ENCODE data around the gene METTL16.

Gene METTL16

DNA sequence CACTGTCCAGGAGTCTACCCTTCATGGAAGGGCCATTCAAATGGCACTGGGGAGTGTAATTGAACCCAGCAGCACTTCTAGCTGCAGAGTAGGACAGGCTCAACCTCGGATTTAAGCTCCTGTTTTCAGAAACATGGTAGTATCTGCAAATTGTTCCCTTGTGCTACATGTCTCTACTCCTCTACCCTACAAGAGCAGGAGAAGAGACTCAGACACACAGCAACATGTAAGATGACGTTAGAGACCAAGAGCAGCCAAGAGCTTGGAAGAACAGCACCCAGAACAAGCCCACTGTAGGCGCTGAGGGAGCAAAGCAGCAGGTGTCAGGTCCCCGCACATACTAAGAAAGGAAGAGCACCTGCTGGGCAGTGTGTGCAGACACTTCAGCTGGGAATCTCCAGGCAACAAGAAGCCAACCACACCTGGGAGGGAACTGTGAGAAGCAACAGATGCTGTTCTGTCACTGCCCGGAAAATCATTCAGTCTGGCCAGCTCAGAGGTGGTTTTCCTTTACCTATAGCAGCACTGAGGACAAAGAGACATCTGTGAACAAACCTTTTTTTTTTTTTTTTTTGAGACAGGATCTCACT, 75.3 kb downstream of the METTL16 start:
- Histone ChIP-seq H3K27me3 (ENCODE audit: control insufficient read depth in 1 of 2, insufficient read depth in 2 of 2, low read length in 2 of 2) (no peaks in the 10 kb centered on the region), H3K9me3 (ENCODE audit: control insufficient read depth in 2 of 2, low read length in 2 of 2) (no peaks in the 10 kb centered on the region), H3K4me1 (ENCODE audit: control insufficient read depth, insufficient read depth, low read length) (no peaks in the 10 kb centered on the region), H3K27ac (ENCODE audit: low read length) (no peak overlapping the region), H3K4me3 (ENCODE audit: low read length in 2 of 2) (no peak overlapping the region), H3K36me3 (ENCODE audit: control insufficient read depth in 2 of 2, insufficient read depth in 2 of 2, low read length in 2 of 2) (peaks cover 21 to 36% of the 10 kb centered on the region in 2 donors), H3K9ac (ENCODE audit: low read length in 2 of 2) (no peak overlapping the region)

DNA sequence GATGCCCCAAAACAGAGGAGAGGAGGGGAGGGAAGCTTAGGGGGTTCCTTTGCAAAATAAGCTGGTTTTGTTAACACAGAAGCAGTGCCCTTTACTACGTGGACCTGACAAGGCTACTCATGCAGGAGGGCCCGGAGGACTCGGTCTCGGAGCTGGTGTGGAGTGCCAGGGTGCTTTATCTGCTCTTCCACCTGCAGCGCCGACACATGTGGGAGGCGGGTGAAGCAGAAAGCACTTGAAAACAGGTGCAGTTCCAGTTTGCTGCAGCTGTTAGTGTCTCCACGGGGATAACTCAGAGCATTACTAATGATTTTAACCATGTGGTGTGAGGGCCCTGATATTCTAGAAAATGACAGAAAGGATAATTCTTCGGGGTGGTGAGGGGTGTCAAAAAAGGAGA, 75.8 kb downstream of the METTL16 start:
- Histone ChIP-seq H3K27me3 (ENCODE audit: control insufficient read depth in 1 of 2, insufficient read depth in 2 of 2, low read length in 2 of 2) (no peaks in the 10 kb centered on the region), H3K4me1 (ENCODE audit: control insufficient read depth, insufficient read depth, low read length) (no peaks in the 10 kb centered on the region), H3K9ac (ENCODE audit: low read length in 2 of 2) (no peak overlapping the region), H3K36me3 (ENCODE audit: control insufficient read depth in 2 of 2, insufficient read depth in 2 of 2, low read length in 2 of 2) (peaks cover 16 to 32% of the 10 kb centered on the region in 2 donors), H3K27ac (ENCODE audit: low read length) (no peak overlapping the region), H3K9me3 (ENCODE audit: control insufficient read depth in 2 of 2, low read length in 2 of 2) (no peaks in the 10 kb centered on the region), H3K4me3 (ENCODE audit: low read length in 2 of 2) (no peak overlapping the region)

DNA sequence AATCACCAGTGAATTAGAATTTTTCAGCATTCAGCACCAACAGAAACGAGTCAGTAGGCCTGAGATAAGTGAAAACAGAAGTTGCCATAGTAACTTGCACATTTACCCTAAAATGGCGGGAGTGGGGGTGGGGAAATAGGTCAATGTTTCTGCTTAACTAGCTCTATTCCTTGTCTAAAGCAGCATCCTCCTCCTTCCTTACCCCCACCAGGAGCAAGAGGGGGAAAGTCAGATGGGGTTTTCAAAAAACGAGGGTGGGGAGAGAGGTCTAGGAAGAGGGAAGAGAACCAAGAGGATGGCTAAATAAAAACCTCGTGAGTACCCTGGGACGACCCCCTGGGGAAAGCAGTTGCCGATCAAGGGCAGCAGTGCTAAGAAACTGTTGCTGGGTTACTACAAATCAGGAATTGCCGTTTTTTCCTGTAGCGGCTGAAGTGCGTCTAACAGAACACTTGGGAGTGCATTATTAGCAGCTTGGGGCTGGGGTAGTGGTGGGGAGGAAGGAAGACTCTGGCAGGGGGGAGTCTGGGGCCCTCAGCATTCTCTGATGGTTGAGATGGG, 76.4 kb downstream of the METTL16 start:
- H3K4me1 ChIP-seq (ENCODE audit: control insufficient read depth, insufficient read depth, low read length) = no peaks in the 10 kb centered on the region
- H3K9ac ChIP-seq (ENCODE audit: low read length in 2 of 2) = no peak overlapping the region
- H3K27me3 ChIP-seq (ENCODE audit: control insufficient read depth in 1 of 2, insufficient read depth in 2 of 2, low read length in 2 of 2) = no peaks in the 10 kb centered on the region
- H3K4me3 ChIP-seq (ENCODE audit: low read length in 2 of 2) = no peak overlapping the region
- H3K36me3 ChIP-seq (ENCODE audit: control insufficient read depth in 2 of 2, insufficient read depth in 2 of 2, low read length in 2 of 2) = peaks cover 16 to 32% of the 10 kb centered on the region in 2 donors
- no peak overlapping the region for H3K27ac ChIP-seq (ENCODE audit: low read length)
- no peaks in the 10 kb centered on the region for H3K9me3 ChIP-seq (ENCODE audit: control insufficient read depth in 2 of 2, low read length in 2 of 2)

DNA sequence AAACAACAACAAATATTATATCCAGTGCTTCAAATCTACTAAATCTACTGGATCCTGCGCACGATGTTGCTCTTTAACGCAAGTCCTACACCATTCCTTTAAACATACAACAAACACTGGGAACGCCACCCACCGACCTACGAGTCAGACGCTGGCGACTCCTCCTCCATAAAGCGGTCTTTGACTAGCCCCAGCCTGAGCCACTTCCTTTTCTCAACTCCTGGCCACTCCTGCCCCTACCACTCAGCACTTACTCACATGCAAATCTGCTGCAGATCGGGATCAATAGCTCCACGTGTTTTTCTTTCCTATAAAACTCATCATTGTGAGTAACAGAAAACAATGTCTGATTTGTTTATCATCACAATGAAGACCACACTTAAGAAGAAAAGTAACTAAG, 78.0 kb downstream of the METTL16 start:
- Histone ChIP-seq H3K9ac (ENCODE audit: low read length in 2 of 2) (no peak overlapping the region), H3K4me3 (ENCODE audit: low read length in 2 of 2) (no peak overlapping the region), H3K9me3 (ENCODE audit: control insufficient read depth in 2 of 2, low read length in 2 of 2) (no peaks in the 10 kb centered on the region), H3K4me1 (ENCODE audit: control insufficient read depth, insufficient read depth, low read length) (no peaks in the 10 kb centered on the region), H3K27me3 (ENCODE audit: control insufficient read depth in 1 of 2, insufficient read depth in 2 of 2, low read length in 2 of 2) (no peaks in the 10 kb centered on the region), H3K27ac (ENCODE audit: low read length) (no peak overlapping the region), H3K36me3 (ENCODE audit: control insufficient read depth in 2 of 2, insufficient read depth in 2 of 2, low read length in 2 of 2) (peaks cover 16 to 25% of the 10 kb centered on the region in 2 donors)

DNA sequence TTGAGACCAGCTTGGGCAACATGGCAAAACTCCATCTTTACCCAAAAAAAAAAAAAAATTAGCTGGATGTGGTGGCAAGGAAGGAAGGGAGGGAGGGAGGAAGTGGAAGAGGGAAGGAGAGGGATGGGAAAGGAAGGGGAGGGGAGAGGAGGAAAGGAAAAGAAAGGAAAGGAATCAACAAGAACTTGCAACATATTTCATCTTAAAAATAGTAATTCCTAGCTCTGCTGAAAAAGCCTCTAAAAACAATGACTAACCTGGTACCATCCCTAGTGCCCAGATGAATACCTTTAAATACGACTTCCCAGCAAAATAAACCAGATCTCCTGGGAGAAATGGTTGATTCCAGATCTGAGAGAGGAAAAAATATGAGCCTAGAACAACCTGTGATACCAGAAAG, 83.8 kb downstream of the METTL16 start:
- H3K27me3 ChIP-seq (ENCODE audit: control insufficient read depth in 1 of 2, insufficient read depth in 2 of 2, low read length in 2 of 2) = no peaks in the 10 kb centered on the region
- no peaks in the 10 kb centered on the region for H3K4me1 ChIP-seq (ENCODE audit: control insufficient read depth, insufficient read depth, low read length)
- no peaks in the 10 kb centered on the region for H3K9me3 ChIP-seq (ENCODE audit: control insufficient read depth in 2 of 2, low read length in 2 of 2)
- H3K36me3 ChIP-seq (ENCODE audit: control insufficient read depth in 2 of 2, insufficient read depth in 2 of 2, low read length in 2 of 2) = peaks cover under 1 to 4% of the 10 kb centered on the region in 2 donors
- no peak overlapping the region for H3K27ac ChIP-seq (ENCODE audit: low read length)
- H3K9ac ChIP-seq (ENCODE audit: low read length in 2 of 2) = no peak overlapping the region
- no peak overlapping the region for H3K4me3 ChIP-seq (ENCODE audit: low read length in 2 of 2)

DNA sequence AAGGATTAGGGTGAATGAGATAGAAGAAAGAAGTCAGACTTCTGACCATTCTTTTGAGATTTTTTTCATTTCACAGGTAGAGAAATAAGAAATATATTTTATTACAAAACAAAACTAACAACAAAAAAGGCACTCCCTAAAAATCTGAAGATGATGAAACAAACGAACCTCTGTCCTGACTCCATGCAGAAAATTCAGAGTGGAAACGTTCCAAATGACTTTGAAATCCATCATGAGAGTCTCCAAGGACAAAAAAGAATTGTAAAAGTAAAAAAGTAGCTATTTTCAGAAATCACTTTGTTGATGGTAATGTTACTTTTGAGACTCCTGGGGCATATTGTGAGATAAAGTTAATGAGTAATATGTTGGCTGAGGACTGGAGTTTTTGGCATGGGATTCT, 84.5 kb downstream of the METTL16 start:
- H3K9ac ChIP-seq (ENCODE audit: low read length in 2 of 2) = no peak overlapping the region

DNA sequence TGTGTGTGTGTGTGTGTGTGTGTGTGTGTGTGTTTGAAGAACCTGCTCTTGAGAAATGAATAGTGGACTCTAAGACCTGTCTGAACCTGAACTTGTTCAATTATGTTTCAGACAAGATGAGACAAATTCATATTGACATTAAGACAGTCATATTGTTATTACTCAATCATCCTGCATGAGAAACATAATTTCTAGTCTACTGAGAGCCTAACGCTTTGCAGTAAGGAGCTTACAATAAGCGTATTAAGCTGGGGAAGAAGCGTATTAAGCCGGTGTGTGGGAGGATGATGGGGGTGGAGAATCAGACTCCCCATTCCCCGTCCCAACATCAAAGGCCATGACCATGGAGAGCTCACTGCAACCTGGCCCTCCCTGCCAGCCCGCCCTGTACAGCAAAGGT, 88.4 kb downstream of the METTL16 start:
- H3K4me1 ChIP-seq (ENCODE audit: control insufficient read depth, insufficient read depth, low read length) = peaks cover 31% of the 10 kb centered on the region

More for the DNA sequence above, 84.5 kb downstream of the METTL16 start:
- Histone ChIP-seq H3K27ac (ENCODE audit: low read length) (no peak overlapping the region), H3K4me1 (ENCODE audit: control insufficient read depth, insufficient read depth, low read length) (no peaks in the 10 kb centered on the region), H3K9me3 (ENCODE audit: control insufficient read depth in 2 of 2, low read length in 2 of 2) (no peaks in the 10 kb centered on the region), H3K27me3 (ENCODE audit: control insufficient read depth in 1 of 2, insufficient read depth in 2 of 2, low read length in 2 of 2) (no peaks in the 10 kb centered on the region), H3K36me3 (ENCODE audit: control insufficient read depth in 2 of 2, insufficient read depth in 2 of 2, low read length in 2 of 2) (no peaks in the 10 kb centered on the region), H3K4me3 (ENCODE audit: low read length in 2 of 2) (no peak overlapping the region)

DNA sequence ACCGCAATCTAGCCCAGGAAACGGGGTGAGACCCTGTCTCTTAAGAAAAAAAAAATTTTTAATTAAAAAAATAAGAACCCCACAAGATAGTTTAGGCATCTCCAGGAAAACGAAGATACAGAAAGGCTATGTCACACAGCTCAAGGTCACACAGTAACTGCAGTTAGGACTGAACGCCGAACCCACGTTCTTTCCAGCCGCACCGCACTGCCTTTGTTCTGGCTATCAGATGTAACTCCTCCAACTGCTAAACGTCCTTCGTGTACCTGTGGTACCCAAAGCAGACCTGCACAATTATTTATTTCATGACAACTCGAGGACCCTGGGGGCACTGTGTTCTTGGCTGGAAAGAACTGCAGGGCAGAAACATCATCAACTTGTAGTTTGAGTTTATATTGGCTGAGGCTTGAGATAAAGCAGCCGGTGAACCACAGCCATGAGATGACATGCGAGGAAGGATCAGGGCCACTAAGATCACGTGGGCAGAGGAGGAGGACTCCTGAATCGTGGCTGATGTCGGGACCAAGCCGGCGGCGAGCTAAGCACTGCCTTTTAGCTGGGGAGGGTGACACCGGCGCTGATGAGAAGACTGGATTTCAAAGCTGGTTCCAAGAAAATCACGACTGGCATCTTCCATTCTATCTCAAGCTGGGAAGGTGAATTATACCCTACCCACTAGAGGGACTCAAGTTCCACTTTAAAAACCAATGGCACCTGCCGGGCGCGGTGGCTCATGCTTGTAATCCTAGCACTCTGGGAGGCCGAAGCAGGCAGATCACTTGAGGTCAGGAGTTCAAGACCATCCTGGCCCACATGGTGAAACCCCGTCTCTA, 90.2 kb downstream of the METTL16 start:
- peak overlapping the region; percentile 60 for H3K27ac ChIP-seq (ENCODE audit: low read length)
- peak overlapping the region in 1 of 2 donors; percentile 55 for H3K4me3 ChIP-seq (ENCODE audit: low read length in 2 of 2)
- peak overlapping the region in 1 of 2 donors; percentile 36 for H3K9ac ChIP-seq (ENCODE audit: low read length in 2 of 2)

More for the DNA sequence above, 88.4 kb downstream of the METTL16 start:
- peaks cover 4 to 8% of the 10 kb centered on the region in 2 donors for H3K36me3 ChIP-seq (ENCODE audit: control insufficient read depth in 2 of 2, insufficient read depth in 2 of 2, low read length in 2 of 2)
- H3K4me3 ChIP-seq (ENCODE audit: low read length in 2 of 2) = no peak overlapping the region
- no peak overlapping the region for H3K27ac ChIP-seq (ENCODE audit: low read length)
- H3K9ac ChIP-seq (ENCODE audit: low read length in 2 of 2) = no peak overlapping the region
- no peaks in the 10 kb centered on the region for H3K27me3 ChIP-seq (ENCODE audit: control insufficient read depth in 1 of 2, insufficient read depth in 2 of 2, low read length in 2 of 2)
- no peaks in the 10 kb centered on the region for H3K9me3 ChIP-seq (ENCODE audit: control insufficient read depth in 2 of 2, low read length in 2 of 2)

DNA sequence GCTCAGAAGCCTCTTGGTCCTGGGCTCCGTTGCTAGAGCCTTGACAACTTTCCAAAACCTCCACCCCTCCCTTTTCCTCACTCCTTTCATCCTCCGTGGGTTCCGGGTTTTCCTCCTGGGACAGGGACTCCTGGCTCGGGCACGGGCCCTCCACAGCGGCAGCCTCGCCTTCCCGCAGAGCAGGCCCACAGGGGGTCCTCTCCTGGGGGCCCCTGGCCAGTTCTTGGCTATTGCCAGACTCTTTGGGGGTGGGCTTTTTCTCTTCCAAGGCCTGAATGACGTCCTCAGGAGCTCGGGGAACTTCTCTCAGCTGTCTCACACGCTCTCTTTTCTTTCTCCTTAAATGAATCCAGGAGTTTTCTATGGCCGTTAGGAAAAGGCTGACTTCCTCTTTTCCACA, 91.5 kb downstream of the METTL16 start:
- Histone ChIP-seq H3K27me3 (ENCODE audit: control insufficient read depth in 1 of 2, insufficient read depth in 2 of 2, low read length in 2 of 2) (no peaks in the 10 kb centered on the region), H3K36me3 (ENCODE audit: control insufficient read depth in 2 of 2, insufficient read depth in 2 of 2, low read length in 2 of 2) (peaks cover 4 to 11% of the 10 kb centered on the region in 2 donors), H3K4me3 (ENCODE audit: low read length in 2 of 2) (no peak overlapping the region), H3K9ac (ENCODE audit: low read length in 2 of 2) (no peak overlapping the region), H3K27ac (ENCODE audit: low read length) (no peak overlapping the region), H3K9me3 (ENCODE audit: control insufficient read depth in 2 of 2, low read length in 2 of 2) (no peaks in the 10 kb centered on the region), H3K4me1 (ENCODE audit: control insufficient read depth, insufficient read depth, low read length) (peaks cover 45% of the 10 kb centered on the region)

More for the DNA sequence above, 90.2 kb downstream of the METTL16 start:
- Histone ChIP-seq H3K4me1 (ENCODE audit: control insufficient read depth, insufficient read depth, low read length) (peaks cover 42% of the 10 kb centered on the region), H3K9me3 (ENCODE audit: control insufficient read depth in 2 of 2, low read length in 2 of 2) (no peaks in the 10 kb centered on the region), H3K27me3 (ENCODE audit: control insufficient read depth in 1 of 2, insufficient read depth in 2 of 2, low read length in 2 of 2) (no peaks in the 10 kb centered on the region), H3K36me3 (ENCODE audit: control insufficient read depth in 2 of 2, insufficient read depth in 2 of 2, low read length in 2 of 2) (peaks cover 4 to 11% of the 10 kb centered on the region in 2 donors)

DNA sequence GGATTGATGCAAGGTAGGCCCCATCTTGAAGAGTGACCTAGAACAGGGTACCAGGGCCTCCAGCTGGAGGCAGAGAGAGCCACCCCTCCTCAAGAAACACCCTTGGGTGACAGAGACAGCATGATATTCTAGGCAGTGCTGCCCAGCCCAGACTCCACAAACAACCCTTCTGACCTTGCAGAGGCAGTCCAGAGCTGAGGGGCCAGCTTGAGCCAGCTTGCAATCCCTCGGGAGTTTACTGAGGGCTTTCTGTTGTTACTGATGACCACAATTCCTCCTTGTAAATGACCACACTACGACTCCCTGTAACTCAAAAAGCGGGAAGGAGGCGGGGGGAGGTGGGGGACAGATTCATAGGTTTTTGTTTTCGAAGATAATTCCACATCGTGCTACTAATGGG, 92.2 kb downstream of the METTL16 start:
- H3K27ac ChIP-seq (ENCODE audit: low read length) = peak overlapping the region; percentile 85
- peak overlapping the region in 1 of 2 donors; percentile 31 for H3K9ac ChIP-seq (ENCODE audit: low read length in 2 of 2)
- no peaks in the 10 kb centered on the region for H3K27me3 ChIP-seq (ENCODE audit: control insufficient read depth in 1 of 2, insufficient read depth in 2 of 2, low read length in 2 of 2)
- no peak overlapping the region for H3K4me3 ChIP-seq (ENCODE audit: low read length in 2 of 2)
- no peaks in the 10 kb centered on the region for H3K9me3 ChIP-seq (ENCODE audit: control insufficient read depth in 2 of 2, low read length in 2 of 2)
- H3K4me1 ChIP-seq (ENCODE audit: control insufficient read depth, insufficient read depth, low read length) = peaks cover 45% of the 10 kb centered on the region
- H3K36me3 ChIP-seq (ENCODE audit: control insufficient read depth in 2 of 2, insufficient read depth in 2 of 2, low read length in 2 of 2) = peaks cover 4 to 13% of the 10 kb centered on the region in 2 donors

All from stomach smooth muscle (tissue), 2 donors.